GM12864 (cell line): ENCODE results near the gene CLDN10.
"Not testable (repeated sequence)": the region's sequence is repeated elsewhere in the genome, so short reads cannot be mapped to it uniquely, and the experiment has no call there.

Experiments used
- DNase-seq: peaks from one replicate; pipeline ENCODE4 v3.0.0-alpha.2; 2011; ENCODE audit warnings: low read depth
- H3K4me3 ChIP-seq: 2 replicates; pipeline ENCODE4 v1.5.1; 2011; ENCODE audit warnings: mild to moderate bottlenecking, low read depth, low read length, control low read depth
- TF ChIP-seq, protein P1 (sequence below): IDR thresholded peaks from 2 replicates; pipeline ENCODE4 v1.5.1; 2011; ENCODE audit warnings: low read depth, mild to moderate bottlenecking, moderate library complexity, low read length, control low read depth, inconsistent platforms; ENCODE audit errors: missing control alignments

Gene CLDN10

GRCh38 chr13:95553581-95554385 is 1.3 kb downstream of the CLDN10 start:
- TF ChIP-seq, protein P1, sequence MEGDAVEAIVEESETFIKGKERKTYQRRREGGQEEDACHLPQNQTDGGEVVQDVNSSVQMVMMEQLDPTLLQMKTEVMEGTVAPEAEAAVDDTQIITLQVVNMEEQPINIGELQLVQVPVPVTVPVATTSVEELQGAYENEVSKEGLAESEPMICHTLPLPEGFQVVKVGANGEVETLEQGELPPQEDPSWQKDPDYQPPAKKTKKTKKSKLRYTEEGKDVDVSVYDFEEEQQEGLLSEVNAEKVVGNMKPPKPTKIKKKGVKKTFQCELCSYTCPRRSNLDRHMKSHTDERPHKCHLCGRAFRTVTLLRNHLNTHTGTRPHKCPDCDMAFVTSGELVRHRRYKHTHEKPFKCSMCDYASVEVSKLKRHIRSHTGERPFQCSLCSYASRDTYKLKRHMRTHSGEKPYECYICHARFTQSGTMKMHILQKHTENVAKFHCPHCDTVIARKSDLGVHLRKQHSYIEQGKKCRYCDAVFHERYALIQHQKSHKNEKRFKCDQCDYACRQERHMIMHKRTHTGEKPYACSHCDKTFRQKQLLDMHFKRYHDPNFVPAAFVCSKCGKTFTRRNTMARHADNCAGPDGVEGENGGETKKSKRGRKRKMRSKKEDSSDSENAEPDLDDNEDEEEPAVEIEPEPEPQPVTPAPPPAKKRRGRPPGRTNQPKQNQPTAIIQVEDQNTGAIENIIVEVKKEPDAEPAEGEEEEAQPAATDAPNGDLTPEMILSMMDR = no peak
- no peak for DNase-seq
- H3K4me3 ChIP-seq = no peak overlapping the region

- H3K4me3 ChIP-seq = no peak overlapping the region
- TF ChIP-seq, protein P1 = no peak
- DNase-seq = no peak
Observed at GRCh38 chr13:95557013-95557412, 4.5 kb downstream of the CLDN10 start.

GRCh38 chr13:95559100-95559499 is 6.6 kb downstream of the CLDN10 start:
- TF ChIP-seq, protein P1 = no peak
- no peak overlapping the region for H3K4me3 ChIP-seq
- no peak for DNase-seq

DNA sequence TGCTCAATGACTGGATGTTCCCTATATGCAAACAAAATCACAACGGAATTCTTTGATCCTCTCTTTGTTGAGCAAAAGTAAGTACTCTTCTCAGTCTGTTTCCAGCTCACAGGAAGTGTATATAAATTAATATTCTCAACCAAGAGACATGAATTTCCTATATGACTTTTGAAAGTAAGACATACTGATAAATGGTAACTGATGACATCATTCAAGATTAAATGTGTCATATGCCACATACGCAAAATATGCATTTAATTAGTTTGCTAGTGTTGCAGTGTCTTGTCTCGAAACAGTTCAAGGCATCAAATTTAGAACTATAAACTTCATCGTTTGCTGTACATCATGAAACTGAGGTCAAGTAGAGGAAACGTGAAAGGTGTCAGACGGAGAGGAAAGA is 7.9 kb downstream of the CLDN10 start:
- no peak for DNase-seq
- TF ChIP-seq, protein P1 = no peak
- H3K4me3 ChIP-seq = no peak overlapping the region

GRCh38 chr13:95564091-95564490 is 11.6 kb downstream of the CLDN10 start:
- TF ChIP-seq, protein P1 = no peak
- no peak overlapping the region for H3K4me3 ChIP-seq
- no peak for DNase-seq

- no peak for DNase-seq
- TF ChIP-seq, protein P1 = no peak
- no peak overlapping the region for H3K4me3 ChIP-seq
Observed at GRCh38 chr13:95564733-95565291, 12.3 kb downstream of the CLDN10 start.

GRCh38 chr13:95565758-95566157 is 13.2 kb downstream of the CLDN10 start:
- H3K4me3 ChIP-seq, DNase-seq: not testable (repeated sequence)
